Fibroblast of pulmonary artery (primary cell): ENCODE data around the gene CYP46A1.
A peak's percentile ranks its signal among the peaks of the same experiment; 100 is the strongest.

ENCODE experiments used
- DNase-seq: peaks from one replicate; pipeline ENCODE4 v3.0.0-alpha.2; 2010; ENCODE audit warnings: low read depth
- H3K4me3 ChIP-seq: replicated peaks from 2 replicates; pipeline ENCODE4 v1.5.1; 2011; ENCODE audit warnings: low read depth, mild to moderate bottlenecking, control low read depth, low read length, moderate library complexity
- TF ChIP-seq, protein P1 (sequence below): IDR thresholded peaks from 2 replicates; pipeline ENCODE4 v1.5.1; 2011; ENCODE audit warnings: mild to moderate bottlenecking, control low read depth, low read length, inconsistent platforms; ENCODE audit errors: missing control alignments

CYP46A1 gene

DNA sequence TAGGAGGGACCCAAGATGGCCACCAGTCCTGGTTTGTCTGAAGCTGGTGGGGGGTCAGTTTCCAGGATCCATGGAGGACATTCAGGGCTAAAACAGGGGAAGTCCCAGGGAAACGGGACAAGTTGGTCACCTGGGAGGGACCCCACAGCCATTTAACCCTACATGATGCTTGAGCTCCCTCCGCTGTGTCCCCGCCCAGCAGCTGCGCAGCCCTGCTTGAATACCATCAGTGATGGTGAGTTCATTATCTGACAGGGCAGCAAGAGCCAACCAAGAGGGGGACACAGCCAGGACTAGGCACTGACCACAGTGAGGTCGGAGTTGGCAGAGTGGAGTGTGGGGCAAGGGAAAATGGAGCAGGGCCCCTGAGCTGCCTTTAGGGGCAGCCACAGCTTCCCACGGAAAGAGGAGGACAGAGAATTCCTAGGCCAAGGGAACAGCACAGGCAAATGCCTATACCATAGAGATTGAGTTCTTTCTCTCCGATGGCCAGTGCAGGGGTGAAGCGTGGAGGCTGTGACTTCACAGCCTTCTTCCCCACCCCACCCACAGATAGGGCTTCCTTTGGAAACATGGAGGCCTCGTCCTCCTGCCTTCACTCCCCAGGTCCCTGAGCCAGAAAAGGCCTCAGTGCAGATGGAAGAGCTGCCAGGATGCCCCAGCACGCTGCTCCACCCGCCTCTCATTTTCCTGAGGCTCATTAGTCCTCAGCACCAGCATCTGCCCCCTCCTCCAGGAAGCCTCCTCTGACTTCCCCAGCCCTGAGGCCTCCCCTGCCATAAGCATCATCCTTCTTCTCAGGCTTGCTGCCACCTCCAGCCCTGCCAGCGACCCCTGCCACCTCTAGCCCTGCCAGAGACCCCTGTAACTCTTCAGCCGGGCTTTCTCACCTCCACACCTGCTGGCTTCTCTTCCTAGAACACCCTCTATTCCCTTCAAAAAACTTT lies 51.4 kb downstream of the CYP46A1 start:
- H3K4me3 ChIP-seq = no peak overlapping the region
- DNase-seq = no peak
- TF ChIP-seq, protein P1, sequence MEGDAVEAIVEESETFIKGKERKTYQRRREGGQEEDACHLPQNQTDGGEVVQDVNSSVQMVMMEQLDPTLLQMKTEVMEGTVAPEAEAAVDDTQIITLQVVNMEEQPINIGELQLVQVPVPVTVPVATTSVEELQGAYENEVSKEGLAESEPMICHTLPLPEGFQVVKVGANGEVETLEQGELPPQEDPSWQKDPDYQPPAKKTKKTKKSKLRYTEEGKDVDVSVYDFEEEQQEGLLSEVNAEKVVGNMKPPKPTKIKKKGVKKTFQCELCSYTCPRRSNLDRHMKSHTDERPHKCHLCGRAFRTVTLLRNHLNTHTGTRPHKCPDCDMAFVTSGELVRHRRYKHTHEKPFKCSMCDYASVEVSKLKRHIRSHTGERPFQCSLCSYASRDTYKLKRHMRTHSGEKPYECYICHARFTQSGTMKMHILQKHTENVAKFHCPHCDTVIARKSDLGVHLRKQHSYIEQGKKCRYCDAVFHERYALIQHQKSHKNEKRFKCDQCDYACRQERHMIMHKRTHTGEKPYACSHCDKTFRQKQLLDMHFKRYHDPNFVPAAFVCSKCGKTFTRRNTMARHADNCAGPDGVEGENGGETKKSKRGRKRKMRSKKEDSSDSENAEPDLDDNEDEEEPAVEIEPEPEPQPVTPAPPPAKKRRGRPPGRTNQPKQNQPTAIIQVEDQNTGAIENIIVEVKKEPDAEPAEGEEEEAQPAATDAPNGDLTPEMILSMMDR = no peak

DNA sequence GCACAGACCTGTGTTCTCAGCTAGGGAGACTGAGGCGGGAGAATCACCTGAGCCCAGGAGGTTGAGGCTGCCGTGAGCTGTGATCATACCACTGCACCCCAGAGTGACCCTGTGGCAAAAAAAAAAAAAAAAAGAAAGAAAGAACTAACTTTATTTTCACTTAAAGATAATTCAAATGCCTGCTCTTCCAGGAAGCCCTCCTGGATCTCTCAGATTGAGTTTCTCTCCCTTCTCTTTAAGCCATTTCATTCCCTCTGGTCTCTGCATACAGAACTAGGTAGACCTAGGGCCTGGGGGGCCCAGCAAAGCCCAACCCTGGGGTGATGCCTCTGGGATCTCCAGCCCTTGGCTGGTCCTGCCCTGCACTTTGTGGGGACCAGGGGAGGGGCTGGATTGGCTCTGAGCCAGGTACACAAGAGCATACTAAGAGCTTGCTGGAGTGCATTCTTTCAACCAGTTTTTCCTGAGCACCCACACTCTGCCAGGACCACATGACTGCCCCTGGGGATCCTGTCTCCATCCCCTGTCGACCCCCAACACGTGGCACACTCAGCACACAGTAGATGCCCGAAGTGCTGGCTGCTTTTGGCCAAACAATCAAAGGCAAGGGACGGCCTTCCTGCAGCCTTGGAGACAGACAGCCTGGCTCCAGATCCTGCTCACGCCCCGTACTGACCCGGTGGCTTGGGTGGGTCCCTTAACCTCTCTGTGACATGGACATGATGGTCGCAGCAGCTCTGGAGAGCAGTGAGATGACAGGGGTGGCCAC lies 52.7 kb downstream of the CYP46A1 start:
- no peak overlapping the region for H3K4me3 ChIP-seq
- no peak for DNase-seq
- TF ChIP-seq, protein P1 = no peak

DNA sequence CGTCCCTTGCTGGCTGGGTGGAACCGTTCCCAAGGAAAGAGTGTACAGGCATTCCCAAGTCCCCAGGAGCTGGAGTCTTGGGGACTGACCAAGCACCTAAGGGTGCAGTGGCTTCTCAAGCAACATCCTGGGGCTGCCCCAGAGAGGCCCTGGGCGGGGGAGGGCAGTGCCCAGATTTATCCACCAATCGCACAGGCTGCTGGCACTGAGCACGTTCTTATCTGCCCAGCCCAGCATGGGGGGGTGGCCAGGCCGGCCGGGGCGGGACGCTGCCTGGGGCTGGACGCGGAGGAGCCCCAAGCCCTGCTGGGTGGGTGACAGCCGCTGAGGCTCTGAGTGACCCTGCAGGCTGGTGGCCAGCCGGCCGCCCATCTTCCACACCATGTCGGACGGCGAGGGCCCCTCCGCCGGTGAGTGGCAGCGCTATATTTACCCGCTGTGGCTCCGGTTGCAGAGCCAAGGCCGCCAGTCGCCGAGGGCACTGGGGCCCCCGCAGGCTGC lies 53.4 kb downstream of the CYP46A1 start:
- peak overlapping the region; percentile 27 for H3K4me3 ChIP-seq
- peak; percentile 28 for DNase-seq
- TF ChIP-seq, protein P1 = no peak

DNA sequence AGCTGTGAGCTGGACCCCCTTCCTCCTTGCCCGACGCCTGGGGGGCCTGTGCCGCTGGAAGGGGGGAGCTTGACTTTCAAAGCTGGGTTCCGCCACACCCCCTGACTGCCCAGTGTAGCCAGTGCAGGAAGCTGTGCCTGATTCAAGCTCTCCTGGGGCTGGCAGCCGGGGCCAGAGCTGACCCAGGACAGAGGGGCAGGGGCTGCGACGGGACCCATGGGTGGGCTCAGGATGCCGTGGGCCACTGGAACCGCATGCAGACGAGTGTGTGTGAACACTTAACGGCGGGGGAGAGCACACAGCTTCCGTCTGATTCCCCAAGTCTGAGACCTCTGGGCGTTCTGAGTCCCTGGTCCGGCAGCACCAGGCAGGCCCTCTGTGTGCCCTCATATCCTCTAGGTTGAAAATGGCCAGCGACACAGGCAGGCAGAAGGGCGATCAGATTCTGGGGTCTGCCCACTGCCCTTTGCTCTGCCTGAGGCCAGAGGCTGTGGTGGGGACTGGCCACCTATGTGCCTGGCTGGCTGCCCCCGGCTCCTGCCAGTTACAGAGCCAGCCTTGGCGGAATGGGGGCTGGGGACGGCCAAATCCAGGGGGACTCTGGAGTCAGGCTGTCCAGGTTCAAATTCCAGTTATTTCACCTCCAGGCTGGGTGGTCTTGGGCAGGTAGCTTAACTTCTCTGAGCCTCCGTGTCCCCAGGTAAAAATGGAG lies 54.0 kb downstream of the CYP46A1 start:
- H3K4me3 ChIP-seq = peak overlapping the region; percentile 27
- TF ChIP-seq, protein P1 = no peak

DNA sequence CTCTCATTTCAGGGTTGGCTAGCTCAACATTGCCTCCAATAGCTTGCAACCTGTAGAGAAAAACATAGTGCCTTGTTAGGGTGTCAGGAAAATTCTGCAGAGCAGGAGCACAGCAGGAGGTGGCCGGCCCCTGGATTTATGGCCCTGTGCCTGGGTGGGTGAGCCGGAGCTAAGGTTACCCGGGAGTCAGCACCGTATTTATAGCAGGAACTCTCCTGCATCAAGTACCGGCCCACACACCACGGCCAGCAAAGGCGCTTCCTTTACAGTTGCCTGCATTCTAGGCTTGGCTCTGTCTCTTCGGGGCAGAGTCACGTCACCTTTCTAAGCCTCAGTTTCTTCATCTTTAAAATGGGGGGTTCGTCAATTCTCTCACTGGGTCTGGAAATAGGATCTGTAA lies 56.3 kb downstream of the CYP46A1 start:
- TF ChIP-seq, protein P1 = no peak
- no peak overlapping the region for H3K4me3 ChIP-seq
- DNase-seq = no peak

More for the DNA sequence above, 54.0 kb downstream of the CYP46A1 start:
- no peak for DNase-seq

DNA sequence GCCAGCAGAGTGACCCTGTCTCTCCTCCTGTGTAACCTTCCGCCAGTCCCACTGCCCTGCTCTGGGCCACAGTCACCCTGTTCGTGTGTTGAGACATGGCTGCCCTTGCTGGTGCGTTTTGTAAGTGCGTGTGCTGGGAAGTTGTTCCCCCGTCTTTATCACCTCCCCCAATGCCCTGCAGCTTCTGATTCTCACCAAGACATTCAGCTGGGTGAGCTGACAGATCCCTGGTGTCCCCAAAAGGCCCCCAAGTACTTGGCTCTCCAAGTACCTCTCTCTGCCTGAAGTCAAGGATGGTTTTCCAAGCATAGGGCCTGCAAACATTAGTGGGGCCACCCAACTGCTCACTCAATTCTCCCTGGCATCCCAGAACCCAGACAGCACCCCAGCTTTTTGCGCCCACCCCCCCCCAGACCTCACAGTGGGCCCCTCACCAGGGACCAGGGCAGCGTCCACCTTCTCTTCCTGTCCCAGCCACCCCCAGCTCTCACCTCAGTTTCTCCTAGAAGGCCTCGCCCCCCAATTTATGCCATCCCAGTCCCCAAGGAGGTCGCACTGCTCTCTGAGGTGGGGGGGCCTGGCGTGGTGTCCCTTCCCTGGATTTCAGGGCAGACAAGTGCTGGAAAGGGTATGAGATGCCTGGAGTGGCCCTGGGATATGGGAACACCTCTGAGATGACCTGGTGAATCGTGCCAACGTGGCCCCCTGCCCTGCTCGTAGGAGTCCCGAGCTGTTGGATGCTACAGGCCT lies 57.3 kb downstream of the CYP46A1 start:
- H3K4me3 ChIP-seq = no peak overlapping the region
- DNase-seq = no peak
- TF ChIP-seq, protein P1 = no peak
